OCI-M2 (cell line): ENCODE data around the gene B4GALNT1.
"Not testable (repeated sequence)": the region's sequence is repeated elsewhere in the genome, so short reads cannot be mapped to it uniquely, and the experiment has no call there.

Source experiments
- DNase-seq: peaks from one replicate; lab custom pipeline; 2025; ENCODE audit not compliant: unreplicated experiment; lab: John Stamatoyannopoulos, UW

Gene B4GALNT1

GRCh38 chr12:57632958-57633840, at the start of gene B4GALNT1:
TSS of gene B4GALNT1 (minus strand) at chr12:57633201. CDS start at chr12:57632132, 1,069 bp downstream.
- DNase-seq: no peak

GRCh38 chr12:57679697-57680096, 46.7 kb upstream of the B4GALNT1 start:
- DNase-seq: no peak

GRCh38 chr12:57677947-57678346, 44.9 kb upstream of the B4GALNT1 start:
- not testable (repeated sequence) for DNase-seq

- DNase-seq: no peak
These were observed 41.7 kb upstream of the B4GALNT1 start for GRCh38 chr12:57674691-57675090.

GRCh38 chr12:57672801-57673200, 39.8 kb upstream of the B4GALNT1 start:
- DNase-seq: no peak

GRCh38 chr12:57671811-57672210, 38.8 kb upstream of the B4GALNT1 start:
- DNase-seq: not testable (repeated sequence)

GRCh38 chr12:57669691-57670090, 36.7 kb upstream of the B4GALNT1 start:
- DNase-seq: not testable (repeated sequence)

GRCh38 chr12:57666897-57667296, 33.9 kb upstream of the B4GALNT1 start:
- no peak for DNase-seq

GRCh38 chr12:57665066-57665820, 32.2 kb upstream of the B4GALNT1 start:
- DNase-seq: not testable (repeated sequence)

- DNase-seq: no peak
These were observed 28.4 kb upstream of the B4GALNT1 start for GRCh38 chr12:57661376-57661775.

- no peak for DNase-seq
These were observed 25.9 kb upstream of the B4GALNT1 start for GRCh38 chr12:57658890-57659289.

- no peak for DNase-seq
These were observed 24.7 kb upstream of the B4GALNT1 start for GRCh38 chr12:57657744-57658143.

GRCh38 chr12:57656408-57656807, 23.4 kb upstream of the B4GALNT1 start:
- DNase-seq: not testable (repeated sequence)

GRCh38 chr12:57655541-57656240, 22.7 kb upstream of the B4GALNT1 start:
- no peak for DNase-seq

GRCh38 chr12:57654042-57654441, 21.0 kb upstream of the B4GALNT1 start:
- no peak for DNase-seq

- not testable (repeated sequence) for DNase-seq
These were observed 13.7 kb upstream of the B4GALNT1 start for GRCh38 chr12:57646659-57647049.

GRCh38 chr12:57645990-57646658, 13.1 kb upstream of the B4GALNT1 start:
- DNase-seq: not testable (repeated sequence)

- no peak for DNase-seq
These were observed 8.9 kb upstream of the B4GALNT1 start for GRCh38 chr12:57641699-57642442.

GRCh38 chr12:57640175-57641042, 7.4 kb upstream of the B4GALNT1 start:
- DNase-seq: no peak
